HepG2 (cell line): ENCODE results near the gene EGR2. TPM values are rescaled to one million over a fixed set of nuclear protein-coding genes. Genes with fewer than 3 reads are reported as not detected.

ENCODE experiments used
- ATAC-seq: fragments of 200-7000 bp; cut with Tn5 transposase; 3 replicates; pipeline ENCODE4 v1.9.1; 2020; ENCODE audit warnings: mild to moderate bottlenecking, moderate library complexity
- BruUV-seq: library from RNA; stranded (reverse); fragments of 400-500 nt; replicated peaks from 2 replicates; lab custom pipeline; 2021; lab: Mats Ljungman, UMichigan
- CTCF ChIA-PET: fragments of 300-600 bp; formaldehyde crosslinking; extraction: SDS; loops from one replicate; lab custom pipeline; 2021; ENCODE audit warnings: low total read pairs, inconsistent platforms, low intra/inter-chr PET ratio; lab: Yijun Ruan, JAX
- POLR2A ChIA-PET: fragments of 350-600 bp; sonication (Branson Sonifier 250); formaldehyde crosslinking; loops from one replicate; lab custom pipeline; 2020; ENCODE audit warnings: antibody characterized with exemption, inconsistent platforms; lab: Yijun Ruan, JAX
- DNase-seq: peaks from one replicate; pipeline ENCODE4 v3.0.0-alpha.2; 2015; ENCODE audit warnings: low spot score
- FAIRE-seq: peaks from 3 replicates; lab custom pipeline; 2011; peaks lifted over from hg19 to GRCh38; lab: Jason Lieb, UNC
- H2AFZ ChIP-seq: one replicate; pipeline ENCODE4 v1.6.1; 2011; ENCODE audit warnings: low read length, inconsistent platforms
- H3K27ac ChIP-seq: fragments of 300-600 bp; 3 replicates; pipeline ENCODE4 v1.8.0; 2011; ENCODE audit warnings: mixed run types, mild to moderate bottlenecking, mixed read lengths, low read length, inconsistent platforms; ENCODE audit not compliant: insufficient read depth; ENCODE audit errors: extremely low read length
- H3K27me3 ChIP-seq, 2 experiments: fragments of 200-600 bp in 1 of 2; 2 replicates in 1 of 2; 3 replicates in 1 of 2; pipeline versions ENCODE4 v1.6.0 to v1.8.0; 2011; ENCODE audit warnings: low read length in 2 of 2, mild to moderate bottlenecking in 2 of 2, moderate library complexity in 2 of 2, inconsistent platforms in 1 of 2; ENCODE audit not compliant: insufficient read depth in 2 of 2, control insufficient read depth in 1 of 2
- H3K36me3 ChIP-seq, 2 experiments: fragments of 200-600 bp in 1 of 2; replicated peaks in 1 of 2; 2 replicates in 1 of 2; 3 replicates in 1 of 2; pipeline versions ENCODE4 v1.5.1 to v1.8.0; 2011; ENCODE audit warnings: low read length in 2 of 2, inconsistent platforms in 1 of 2; ENCODE audit not compliant: insufficient read depth in 2 of 2, control insufficient read depth in 1 of 2
- H3K4me1 ChIP-seq: 2 replicates; pipeline ENCODE4 v1.5.1; 2012; ENCODE audit warnings: low read length, inconsistent platforms; ENCODE audit not compliant: insufficient read depth
- H3K4me2 ChIP-seq: 2 replicates; pipeline ENCODE4 v1.6.0; 2011; ENCODE audit warnings: low read depth, low read length, inconsistent platforms
- H3K4me3 ChIP-seq, 3 experiments: fragments of 200-600 bp in 1 of 3; sonication (generic), shearing (Covaris generic) in 1 of 3; replicated peaks in 1 of 3; 2 replicates each; pipeline ENCODE4 v1.5.1; 2011 to 2016; ENCODE audit warnings: low read length in 3 of 3, inconsistent platforms in 2 of 3, low read depth in 2 of 3, mild to moderate bottlenecking in 2 of 3, control low read depth in 1 of 3, mixed read lengths in 1 of 3; ENCODE audit not compliant: insufficient read depth in 1 of 3
- H3K79me2 ChIP-seq: one replicate; pipeline ENCODE4 v1.6.1; 2011; ENCODE audit warnings: low read length, inconsistent platforms; ENCODE audit not compliant: insufficient read depth
- H3K9ac ChIP-seq: 2 replicates; pipeline ENCODE4 v1.6.0; 2011; ENCODE audit warnings: mild to moderate bottlenecking, low read depth, low read length, inconsistent platforms; ENCODE audit not compliant: insufficient read depth
- H3K9me3 ChIP-seq: 2 replicates; pipeline ENCODE4 v1.5.1; 2012; ENCODE audit warnings: mild to moderate bottlenecking, low read length
- H4K20me1 ChIP-seq: 2 replicates; pipeline ENCODE4 v1.6.0; 2011; ENCODE audit warnings: inconsistent platforms, mild to moderate bottlenecking, low read length, moderate library complexity; ENCODE audit not compliant: insufficient read depth
- ISX ChIP-seq: sonication (generic); formaldehyde crosslinking; conservative IDR thresholded peaks from 2 replicates; pipeline ENCODE4 v1.5.0; 2020; ENCODE audit warnings: missing genetic modification reagents
- MXI1 ChIP-seq: IDR thresholded peaks from 3 replicates; pipeline ENCODE4 v1.6.1; 2012; ENCODE audit warnings: low read depth, low read length, inconsistent platforms, borderline replicate concordance
- TCF7 ChIP-seq: sonication (generic); IDR thresholded peaks from 2 replicates; pipeline ENCODE4 v1.6.1; 2016; ENCODE audit warnings: antibody characterized with exemption, low read depth
- ZNF292 ChIP-seq: sonication (generic); formaldehyde crosslinking; IDR thresholded peaks from 2 replicates; pipeline ENCODE4 v1.8.1; 2022; ENCODE audit warnings: mild to moderate bottlenecking, low read depth, missing genetic modification reagents, borderline replicate concordance
- ZNF329 ChIP-seq: sonication (generic); formaldehyde crosslinking; IDR thresholded peaks from 2 replicates; pipeline ENCODE4 v1.9.0; 2021; ENCODE audit warnings: low read depth, mild to moderate bottlenecking, missing genetic modification reagents
- ZNF496 ChIP-seq: sonication (generic); formaldehyde crosslinking; IDR thresholded peaks from 2 replicates; pipeline ENCODE4 v1.8.1; 2023; ENCODE audit warnings: mild to moderate bottlenecking, moderate library complexity, missing genetic modification reagents; ENCODE audit not compliant: insufficient replicate concordance
- ZNF644 ChIP-seq: IDR thresholded peaks from 2 replicates; pipeline ENCODE4 v1.6.1; 2016; ENCODE audit warnings: low read depth
- ZNF761 ChIP-seq: sonication (generic); formaldehyde crosslinking; conservative IDR thresholded peaks from 2 replicates; pipeline ENCODE4 v1.4.0; 2020; ENCODE audit warnings: mild to moderate bottlenecking, missing genetic modification reagents
- ZNF850 ChIP-seq: sonication (generic); formaldehyde crosslinking; conservative IDR thresholded peaks from 2 replicates; pipeline ENCODE4 v1.9.0; 2021; ENCODE audit warnings: mild to moderate bottlenecking, missing genetic modification reagents
- ZSCAN21 ChIP-seq: sonication (generic); formaldehyde crosslinking; IDR thresholded peaks from 2 replicates; pipeline ENCODE4 v1.8.0; 2022; ENCODE audit warnings: mild to moderate bottlenecking, missing genetic modification reagents, moderate library complexity, borderline replicate concordance
- WGBS: methylation state at CpG from one replicate; pipeline ENCODE4 v1.1.6; 2017; ENCODE audit warnings: low lambda C conversion rate; 5-methylcytosine and 5-hydroxymethylcytosine counted together
- in situ Hi-C: cut with HindIII; loops from 2 replicates; pipeline ENCODE4 v1.10.0; 2017; ENCODE audit warnings: low pct_unique_long_range_greater_than_20kb; ENCODE audit not compliant: extremely low pct_ligation_motif_present
- intact Hi-C: fragments of 100-400 bp; cut with micrococcal nuclease; formaldehyde crosslinking; loops from one replicate; pipeline ENCODE4 v1.10.0; 2022; ENCODE audit not compliant: unreplicated experiment
- polyA plus RNA-seq, 8 experiments: library from polyadenylated mRNA; depleted of rRNA in 3 of 8; stranded (reverse) in 7 of 8; unstranded in 1 of 8; fragments of >200 nt; fragmentation: Illumina TruSeq in 4 of 8; extraction: Trizol in 4 of 8; gene quantifications; 2 replicates each; pipeline versions ENCODE4 v1.2.1 to v1.2.3, GENCODE V29; 2011 to 2016; ENCODE audit warnings: low read depth in 4 of 8, missing spikeins in 1 of 8, mixed read lengths in 1 of 8; ENCODE audit not compliant: insufficient read depth in 1 of 8
- total RNA-seq, 5 experiments: library from RNA; depleted of rRNA; stranded (reverse); fragments of >200 nt; fragmentation: Illumina TruSeq; extraction: Trizol; gene quantifications; 2 replicates each; pipeline ENCODE4 v1.2.3, GENCODE V29; 2016; ENCODE audit warnings: low read depth in 1 of 5
- TF ChIP-seq, protein P1 (sequence below): sonication (generic); formaldehyde crosslinking; IDR thresholded peaks from 2 replicates; pipeline ENCODE4 v1.4.0; 2020; ENCODE audit warnings: missing genetic modification reagents; ENCODE audit errors: not compliant biosample characterization
- TF ChIP-seq, protein P2 (sequence below): sonication (generic); formaldehyde crosslinking; conservative IDR thresholded peaks from 2 replicates; pipeline ENCODE4 v1.8.1; 2023; ENCODE audit warnings: missing genetic modification reagents
- TF ChIP-seq, protein P3 (sequence below): IDR thresholded peaks from 2 replicates; pipeline ENCODE4 v1.6.1; 2016; ENCODE audit warnings: mild to moderate bottlenecking
- TF ChIP-seq, protein P4 (sequence below): IDR thresholded peaks from 2 replicates; pipeline ENCODE4 v1.6.1; 2018; ENCODE audit warnings: missing genetic modification reagents, mild to moderate bottlenecking, missing compliant biosample characterization

EGR2 gene
- total and polyA plus RNA-seq, 2 of the 13 experiments (the other 11 are each of a cell fraction or from before 2014, with no cell fraction given): 0.11 to 0.15 TPM

DNA sequence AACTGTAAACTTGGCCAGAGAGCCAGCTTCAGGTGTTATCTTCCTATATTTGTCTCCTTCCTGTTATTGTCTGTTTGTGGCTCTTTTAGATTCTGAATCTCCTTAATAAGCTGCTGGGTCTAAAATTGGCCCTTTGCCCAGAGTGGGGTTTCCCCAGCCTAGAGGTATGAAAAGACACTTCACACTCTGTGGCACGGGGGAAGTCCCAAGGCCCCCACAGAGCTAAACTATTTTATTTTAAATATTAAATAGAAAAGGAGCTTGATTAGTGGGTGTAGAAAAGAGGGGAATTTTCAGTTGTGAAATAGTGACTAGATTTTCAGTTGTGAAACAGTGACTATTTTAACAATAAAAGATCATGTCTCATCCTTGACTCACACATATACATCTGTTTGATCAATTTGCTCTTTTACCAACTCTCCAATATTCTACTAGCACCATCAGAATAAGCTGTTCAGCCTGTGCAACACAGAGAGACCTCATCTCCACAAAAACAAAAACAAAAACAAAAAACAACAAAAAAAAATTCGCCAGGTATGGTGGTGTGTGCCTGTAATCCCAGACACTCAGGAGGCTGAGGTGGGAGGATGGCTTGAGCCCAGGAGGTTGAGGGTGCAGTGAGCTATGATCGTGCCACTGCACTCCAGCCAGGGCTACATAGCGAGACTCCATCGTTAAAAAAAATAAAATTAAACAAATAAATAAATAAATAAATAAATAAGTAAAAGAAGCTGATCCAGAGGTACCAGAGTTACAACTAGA, 36.5 kb downstream of the EGR2 start (continued):
- no peak for TF ChIP-seq ZNF496 (CRISPR knock-in tag)
- TF ChIP-seq, protein P1, sequence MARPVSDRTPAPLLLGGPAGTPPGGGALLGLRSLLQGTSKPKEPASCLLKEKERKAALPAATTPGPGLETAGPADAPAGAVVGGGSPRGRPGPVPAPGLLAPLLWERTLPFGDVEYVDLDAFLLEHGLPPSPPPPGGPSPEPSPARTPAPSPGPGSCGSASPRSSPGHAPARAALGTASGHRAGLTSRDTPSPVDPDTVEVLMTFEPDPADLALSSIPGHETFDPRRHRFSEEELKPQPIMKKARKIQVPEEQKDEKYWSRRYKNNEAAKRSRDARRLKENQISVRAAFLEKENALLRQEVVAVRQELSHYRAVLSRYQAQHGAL (CRISPR knock-in tag): no peak
- TF ChIP-seq ZNF292 (CRISPR knock-in tag): no peak
- TF ChIP-seq ZSCAN21 (CRISPR knock-in tag): no peak

DNA sequence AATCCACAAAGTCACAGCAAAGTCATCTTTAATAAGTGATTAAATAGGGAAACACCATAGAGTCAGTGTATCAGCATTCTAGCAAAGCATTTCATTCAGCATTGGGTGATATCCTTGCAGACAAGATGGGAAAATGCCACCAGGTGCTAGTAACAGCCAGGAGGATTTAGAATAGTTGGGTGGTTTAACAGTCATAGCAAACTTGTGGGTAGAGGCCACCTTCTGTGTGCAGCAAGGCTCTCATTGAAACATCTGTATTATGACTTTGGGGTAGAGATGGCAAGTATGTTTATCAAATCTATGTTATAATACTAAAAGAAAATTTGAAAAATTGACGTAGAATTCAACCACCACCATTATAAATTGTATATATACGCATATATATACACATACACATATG, 38.0 kb downstream of the EGR2 start:
- CTCF ChIA-PET: no interaction called here
- 0% methylated on average over 2 of the region's 2 CpGs for WGBS

More for the DNA sequence above, 38.0 kb downstream of the EGR2 start:
- POLR2A ChIA-PET: no interaction called here
- intact Hi-C loops: no loop called here
- in situ Hi-C loops: no loop called here
- no TSS peak for BruUV-seq
- H3K9me3 ChIP-seq: no peaks in the 10 kb centered on the region
- H3K4me2 ChIP-seq: no peak overlapping the region
- no peaks in the 10 kb centered on the region for H3K36me3 ChIP-seq
- TF ChIP-seq, protein P2, sequence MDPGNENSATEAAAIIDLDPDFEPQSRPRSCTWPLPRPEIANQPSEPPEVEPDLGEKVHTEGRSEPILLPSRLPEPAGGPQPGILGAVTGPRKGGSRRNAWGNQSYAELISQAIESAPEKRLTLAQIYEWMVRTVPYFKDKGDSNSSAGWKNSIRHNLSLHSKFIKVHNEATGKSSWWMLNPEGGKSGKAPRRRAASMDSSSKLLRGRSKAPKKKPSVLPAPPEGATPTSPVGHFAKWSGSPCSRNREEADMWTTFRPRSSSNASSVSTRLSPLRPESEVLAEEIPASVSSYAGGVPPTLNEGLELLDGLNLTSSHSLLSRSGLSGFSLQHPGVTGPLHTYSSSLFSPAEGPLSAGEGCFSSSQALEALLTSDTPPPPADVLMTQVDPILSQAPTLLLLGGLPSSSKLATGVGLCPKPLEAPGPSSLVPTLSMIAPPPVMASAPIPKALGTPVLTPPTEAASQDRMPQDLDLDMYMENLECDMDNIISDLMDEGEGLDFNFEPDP (CRISPR knock-in tag): no peak
- TF ChIP-seq ZNF329 (CRISPR knock-in tag) (no peak), ZNF644 (no peak), ISX (CRISPR knock-in tag) (no peak), MXI1 (no peak), ZNF850 (no peak), TCF7 (no peak), ZNF761 (no peak)
- TF ChIP-seq, protein P3, sequence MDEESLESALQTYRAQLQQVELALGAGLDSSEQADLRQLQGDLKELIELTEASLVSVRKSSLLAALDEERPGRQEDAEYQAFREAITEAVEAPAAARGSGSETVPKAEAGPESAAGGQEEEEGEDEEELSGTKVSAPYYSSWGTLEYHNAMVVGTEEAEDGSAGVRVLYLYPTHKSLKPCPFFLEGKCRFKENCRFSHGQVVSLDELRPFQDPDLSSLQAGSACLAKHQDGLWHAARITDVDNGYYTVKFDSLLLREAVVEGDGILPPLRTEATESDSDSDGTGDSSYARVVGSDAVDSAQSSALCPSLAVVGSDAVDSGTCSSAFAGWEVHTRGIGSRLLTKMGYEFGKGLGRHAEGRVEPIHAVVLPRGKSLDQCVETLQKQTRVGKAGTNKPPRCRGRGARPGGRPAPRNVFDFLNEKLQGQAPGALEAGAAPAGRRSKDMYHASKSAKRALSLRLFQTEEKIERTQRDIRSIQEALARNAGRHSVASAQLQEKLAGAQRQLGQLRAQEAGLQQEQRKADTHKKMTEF: no peak
- TF ChIP-seq, protein P4, sequence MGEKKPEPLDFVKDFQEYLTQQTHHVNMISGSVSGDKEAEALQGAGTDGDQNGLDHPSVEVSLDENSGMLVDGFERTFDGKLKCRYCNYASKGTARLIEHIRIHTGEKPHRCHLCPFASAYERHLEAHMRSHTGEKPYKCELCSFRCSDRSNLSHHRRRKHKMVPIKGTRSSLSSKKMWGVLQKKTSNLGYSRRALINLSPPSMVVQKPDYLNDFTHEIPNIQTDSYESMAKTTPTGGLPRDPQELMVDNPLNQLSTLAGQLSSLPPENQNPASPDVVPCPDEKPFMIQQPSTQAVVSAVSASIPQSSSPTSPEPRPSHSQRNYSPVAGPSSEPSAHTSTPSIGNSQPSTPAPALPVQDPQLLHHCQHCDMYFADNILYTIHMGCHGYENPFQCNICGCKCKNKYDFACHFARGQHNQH (CRISPR knock-in tag): no peak
- H2AFZ ChIP-seq: no peak overlapping the region
- H3K4me1 ChIP-seq: no peaks in the 10 kb centered on the region; the same call in 1 of the 2 replicates
- H3K27ac ChIP-seq: no peak overlapping the region
- FAIRE-seq: no peak
- no peak overlapping the region for H3K4me3 ChIP-seq
- DNase-seq: no peak
- no peak for ATAC-seq
- H3K79me2 ChIP-seq: no peaks in the 10 kb centered on the region
- H3K27me3 ChIP-seq: no peaks in the 10 kb centered on the region
- H4K20me1 ChIP-seq: no peaks in the 10 kb centered on the region
- H3K9ac ChIP-seq: no peak overlapping the region
